H1 (cell line): ENCODE measurements around the gene CDKN1A.

Source experiments
- ATF3 ChIP-seq: IDR thresholded peaks from 2 replicates; pipeline ENCODE4 v1.6.1; 2011; ENCODE audit warnings: low read depth, mild to moderate bottlenecking, low read length; ENCODE audit not compliant: insufficient read depth
- CBX8 ChIP-seq: fragments of 300-800, 300-1000 bp; sonication (generic); IDR thresholded peaks from 2 replicates; pipeline ENCODE4 v1.7.1; 2016; ENCODE audit warnings: low read depth, low read length, borderline replicate concordance
- CEBPB ChIP-seq: IDR thresholded peaks from 2 replicates; pipeline ENCODE4 v1.6.1; 2012; ENCODE audit warnings: low read depth, low read length
- CTCF ChIP-seq, 3 experiments: IDR thresholded peaks; 1 replicate in 2 of 3; 2 replicates in 1 of 3; pipeline versions ENCODE4 v1.5.1 to v1.6.1; 2011; ENCODE audit warnings: low read length in 3 of 3, mild to moderate bottlenecking in 3 of 3, inconsistent platforms in 2 of 3, low read depth in 1 of 3, moderate library complexity in 1 of 3; ENCODE audit not compliant: insufficient read depth in 1 of 3; ENCODE audit errors: control extremely low read depth in 1 of 3
- EP300 ChIP-seq, 2 experiments: IDR thresholded peaks; 1 replicate in 1 of 2; 2 replicates in 1 of 2; pipeline ENCODE4 v1.6.1; 2011 to 2012; ENCODE audit warnings: low read depth in 2 of 2, low read length in 2 of 2, mild to moderate bottlenecking in 2 of 2, borderline replicate concordance in 1 of 2, inconsistent platforms in 1 of 2, moderate library complexity in 1 of 2
- EZH2 ChIP-seq: fragments of 200-600 bp; sonication (generic); IDR thresholded peaks from 2 replicates; pipeline ENCODE4 v1.7.1; 2012; ENCODE audit warnings: low read depth, mild to moderate bottlenecking, moderate library complexity, low read length, inconsistent platforms; ENCODE audit not compliant: severe bottlenecking
- GABPA ChIP-seq: IDR thresholded peaks from 2 replicates; pipeline ENCODE4 v1.6.1; 2011; ENCODE audit warnings: mild to moderate bottlenecking, low read length, moderate library complexity, borderline replicate concordance; ENCODE audit not compliant: insufficient read depth
- PHF8 ChIP-seq: fragments of 200-600 bp; sonication (generic); conservative IDR thresholded peaks from 2 replicates; pipeline ENCODE4 v1.7.1; 2012; ENCODE audit warnings: low read depth, mild to moderate bottlenecking, inconsistent platforms, low read length, moderate library complexity
- POLR2A ChIP-seq, 2 experiments: IDR thresholded peaks; 1 replicate in 1 of 2; 2 replicates in 1 of 2; pipeline ENCODE4 v1.6.1; 2011; ENCODE audit warnings: low read depth in 2 of 2, low read length in 2 of 2, mild to moderate bottlenecking in 2 of 2; ENCODE audit errors: control extremely low read depth in 1 of 2
- POLR2AphosphoS5 ChIP-seq: IDR thresholded peaks from 2 replicates; pipeline ENCODE4 v1.6.1; 2011; ENCODE audit warnings: low read depth, low read length
- RNF2 ChIP-seq: fragments of 200-900, 300-1000 bp; sonication (generic); IDR thresholded peaks from 2 replicates; pipeline ENCODE4 v1.7.1; 2016; ENCODE audit warnings: borderline replicate concordance, low read depth, mild to moderate bottlenecking, antibody characterized with exemption, low read length; ENCODE audit not compliant: poor library complexity, severe bottlenecking; ENCODE audit errors: missing control alignments
- TAF1 ChIP-seq: IDR thresholded peaks from 2 replicates; pipeline ENCODE4 v1.6.1; 2011; ENCODE audit warnings: mild to moderate bottlenecking, low read depth, low read length
- TEAD4 ChIP-seq: IDR thresholded peaks from 2 replicates; pipeline ENCODE4 v1.6.1; 2012; ENCODE audit warnings: low read depth, low read length, inconsistent platforms, mixed read lengths

- TF ChIP-seq GABPA = no peak
- no peak for TF ChIP-seq RNF2
- no peak for TF ChIP-seq EP300 (IDR thresholded peaks at IDR 0.05; ENCODE audit: borderline replicate concordance in 1 of 2, low read depth in 2 of 2, low read length in 2 of 2)
- TF ChIP-seq CTCF (IDR thresholded peaks at IDR 0.05; ENCODE audit: control extremely low read depth in 1 of 3, insufficient read depth in 1 of 3, low read depth in 1 of 3, low read length in 3 of 3) = no peak
- no peak for TF ChIP-seq TEAD4
- TF ChIP-seq EZH2 = no peak
- no peak for TF ChIP-seq POLR2A (IDR thresholded peaks at IDR 0.05; ENCODE audit: control extremely low read depth in 1 of 2, low read depth in 2 of 2, low read length in 2 of 2)
- no peak for TF ChIP-seq TAF1
- TF ChIP-seq ATF3 = no peak
- no peak for TF ChIP-seq PHF8
- no peak for TF ChIP-seq POLR2AphosphoS5
- no peak for TF ChIP-seq CBX8
- no peak for TF ChIP-seq CEBPB
Measured at GRCh38 chr6:36688739-36689075, 10.2 kb downstream of the CDKN1A start.
